ENCODE measurements around the gene MAST2.

Gene MAST2

DNA sequence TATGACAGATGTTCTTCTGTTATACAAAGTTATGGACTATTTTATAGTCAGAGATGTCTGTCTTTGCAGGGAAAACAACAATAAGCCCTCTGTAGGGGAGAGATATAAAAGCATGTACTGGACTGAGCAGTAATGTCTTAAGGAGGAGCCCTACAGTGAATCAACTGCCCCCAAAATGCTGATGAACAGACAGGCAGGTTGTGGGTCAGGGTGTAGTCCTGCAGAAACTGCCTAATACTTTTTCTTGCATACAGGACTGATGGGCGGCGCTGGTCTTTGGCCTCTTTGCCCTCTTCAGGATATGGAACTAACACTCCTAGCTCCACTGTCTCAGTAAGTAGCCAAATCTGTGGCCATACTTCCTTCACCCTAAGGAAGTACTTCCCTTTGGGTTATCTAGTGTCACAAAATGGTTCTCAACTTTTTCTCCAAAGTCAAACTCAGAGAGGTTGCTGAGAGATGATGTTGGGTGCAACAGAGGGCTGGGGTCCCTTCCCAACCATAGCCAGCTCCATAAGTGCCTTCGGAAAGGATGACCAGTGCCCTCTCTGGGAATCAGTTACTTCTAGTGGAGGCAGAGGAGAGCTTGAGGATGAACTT, 199.2 kb downstream of the MAST2 start:
- Histone ChIP-seq H3K79me2 (ENCODE audit: insufficient read depth, low read depth) (no peaks in the 10 kb centered on the region), H2AFZ (ENCODE audit: low read depth) (no peak overlapping the region), H3K27ac (no peak overlapping the region), H3K4me3 (IDR thresholded peaks at IDR 0.05; ENCODE audit: insufficient read depth, low read depth, low read length) (no peak overlapping the region), H3K36me3 (ENCODE audit: insufficient read depth) (no peaks in the 10 kb centered on the region), H3K4me2 (no peak overlapping the region), H4K20me1 (ENCODE audit: insufficient read depth) (no peaks in the 10 kb centered on the region), H3K9ac (no peak overlapping the region), H3K27me3 (ENCODE audit: insufficient read depth, low read depth) (no peaks in the 10 kb centered on the region), H3K4me1 (ENCODE audit: low read depth, poor library complexity, severe bottlenecking) (no peaks in the 10 kb centered on the region)
- TF ChIP-seq, protein P1, sequence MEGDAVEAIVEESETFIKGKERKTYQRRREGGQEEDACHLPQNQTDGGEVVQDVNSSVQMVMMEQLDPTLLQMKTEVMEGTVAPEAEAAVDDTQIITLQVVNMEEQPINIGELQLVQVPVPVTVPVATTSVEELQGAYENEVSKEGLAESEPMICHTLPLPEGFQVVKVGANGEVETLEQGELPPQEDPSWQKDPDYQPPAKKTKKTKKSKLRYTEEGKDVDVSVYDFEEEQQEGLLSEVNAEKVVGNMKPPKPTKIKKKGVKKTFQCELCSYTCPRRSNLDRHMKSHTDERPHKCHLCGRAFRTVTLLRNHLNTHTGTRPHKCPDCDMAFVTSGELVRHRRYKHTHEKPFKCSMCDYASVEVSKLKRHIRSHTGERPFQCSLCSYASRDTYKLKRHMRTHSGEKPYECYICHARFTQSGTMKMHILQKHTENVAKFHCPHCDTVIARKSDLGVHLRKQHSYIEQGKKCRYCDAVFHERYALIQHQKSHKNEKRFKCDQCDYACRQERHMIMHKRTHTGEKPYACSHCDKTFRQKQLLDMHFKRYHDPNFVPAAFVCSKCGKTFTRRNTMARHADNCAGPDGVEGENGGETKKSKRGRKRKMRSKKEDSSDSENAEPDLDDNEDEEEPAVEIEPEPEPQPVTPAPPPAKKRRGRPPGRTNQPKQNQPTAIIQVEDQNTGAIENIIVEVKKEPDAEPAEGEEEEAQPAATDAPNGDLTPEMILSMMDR (conservative IDR thresholded peaks at IDR 0.05; ENCODE audit: low read depth, low read length), result no peak

DNA sequence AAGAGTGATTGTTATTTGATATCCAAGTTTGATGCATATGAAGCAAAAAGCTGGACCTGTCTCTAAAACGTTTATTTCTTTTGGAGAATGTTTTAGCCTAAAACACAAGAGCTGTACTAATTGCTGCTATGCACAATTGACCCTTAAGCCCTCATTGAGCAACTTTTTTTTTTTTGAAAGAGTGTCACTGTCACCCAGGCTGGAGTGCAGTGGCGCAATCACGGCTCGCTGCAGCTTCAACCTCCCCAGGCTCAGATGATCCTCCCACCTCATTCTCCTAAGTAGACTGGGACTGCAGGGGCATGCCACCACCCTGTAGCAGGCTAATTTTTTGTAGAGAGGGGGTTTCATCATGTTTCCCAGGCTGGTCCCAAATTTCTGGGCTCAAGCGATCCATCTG, 199.9 kb downstream of the MAST2 start:
- no peak overlapping the region for H3K4me2 ChIP-seq
- TF ChIP-seq, protein P1 (conservative IDR thresholded peaks at IDR 0.05; ENCODE audit: low read depth, low read length), result no peak
- no peak overlapping the region for H3K27ac ChIP-seq
- H3K36me3 ChIP-seq (ENCODE audit: insufficient read depth), result 0 out of 2 replicates have a peak, but pooled peaks cover 4% of the 10 kb centered on the region
- no peaks in the 10 kb centered on the region for H3K27me3 ChIP-seq (ENCODE audit: insufficient read depth, low read depth)
- no peak overlapping the region for H2AFZ ChIP-seq (ENCODE audit: low read depth)
- H3K4me1 ChIP-seq (ENCODE audit: low read depth, poor library complexity, severe bottlenecking), result no peaks in the 10 kb centered on the region
- no peak overlapping the region for H3K4me3 ChIP-seq (IDR thresholded peaks at IDR 0.05; ENCODE audit: insufficient read depth, low read depth, low read length)
- no peak overlapping the region for H3K9ac ChIP-seq
- no peaks in the 10 kb centered on the region for H4K20me1 ChIP-seq (ENCODE audit: insufficient read depth)
- H3K79me2 ChIP-seq (ENCODE audit: insufficient read depth, low read depth), result no peaks in the 10 kb centered on the region

DNA sequence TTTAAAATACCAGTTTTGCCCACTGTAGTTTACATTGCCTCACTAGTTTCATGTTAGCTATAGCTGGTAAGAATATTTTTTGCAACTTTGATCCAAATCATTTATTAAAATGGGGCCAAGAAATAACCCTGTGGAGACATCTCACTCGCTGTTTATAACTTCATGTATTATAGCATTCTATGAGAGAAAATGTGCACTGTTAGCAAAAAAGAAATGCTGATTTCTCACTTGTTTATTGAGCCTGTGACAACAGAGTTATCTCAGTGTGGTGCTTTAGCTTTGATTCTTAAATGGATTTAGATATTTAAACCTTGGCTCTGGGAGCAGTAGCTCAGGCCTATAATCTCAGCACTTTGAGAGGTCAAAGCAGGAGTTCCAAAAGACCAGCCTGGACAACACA, 201.1 kb downstream of the MAST2 start:
- Histone ChIP-seq H3K4me1 (ENCODE audit: low read depth, poor library complexity, severe bottlenecking) (no peaks in the 10 kb centered on the region), H2AFZ (ENCODE audit: low read depth) (no peak overlapping the region), H3K27ac (no peak overlapping the region), H3K9ac (no peak overlapping the region), H4K20me1 (ENCODE audit: insufficient read depth) (no peaks in the 10 kb centered on the region), H3K36me3 (ENCODE audit: insufficient read depth) (0 out of 2 replicates have a peak, but pooled peaks cover 4% of the 10 kb centered on the region), H3K79me2 (ENCODE audit: insufficient read depth, low read depth) (no peaks in the 10 kb centered on the region), H3K4me3 (IDR thresholded peaks at IDR 0.05; ENCODE audit: insufficient read depth, low read depth, low read length) (no peak overlapping the region), H3K4me2 (no peak overlapping the region), H3K27me3 (ENCODE audit: insufficient read depth, low read depth) (no peaks in the 10 kb centered on the region)
- TF ChIP-seq, protein P1 (conservative IDR thresholded peaks at IDR 0.05; ENCODE audit: low read depth, low read length), result no peak

DNA sequence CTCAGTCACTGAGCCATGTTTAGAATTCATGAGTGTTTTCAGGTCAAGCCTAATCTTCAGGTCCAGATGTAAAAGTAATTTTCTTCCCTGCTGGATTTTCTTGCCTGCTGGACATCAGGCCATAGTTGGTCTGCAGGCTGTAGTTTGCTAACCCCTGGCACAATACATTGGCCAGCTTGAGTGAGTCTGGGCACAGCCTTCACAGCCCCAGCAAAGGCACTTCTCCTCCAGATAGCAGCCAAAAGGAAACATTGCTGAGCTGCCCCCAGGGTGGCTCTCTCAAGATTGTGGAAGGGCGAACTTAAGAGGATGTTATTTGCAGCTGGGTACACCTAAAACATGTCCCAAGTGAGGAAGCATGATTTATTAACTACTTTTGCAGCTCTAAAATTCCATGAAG, 202.2 kb downstream of the MAST2 start:
- Histone ChIP-seq H3K9ac (no peak overlapping the region), H3K4me2 (no peak overlapping the region), H2AFZ (ENCODE audit: low read depth) (no peak overlapping the region), H3K4me3 (IDR thresholded peaks at IDR 0.05; ENCODE audit: insufficient read depth, low read depth, low read length) (no peak overlapping the region), H3K36me3 (ENCODE audit: insufficient read depth) (0 out of 2 replicates have a peak, but pooled peaks cover 4% of the 10 kb centered on the region), H3K27ac (no peak overlapping the region), H3K4me1 (ENCODE audit: low read depth, poor library complexity, severe bottlenecking) (no peaks in the 10 kb centered on the region), H3K79me2 (ENCODE audit: insufficient read depth, low read depth) (no peaks in the 10 kb centered on the region), H3K27me3 (ENCODE audit: insufficient read depth, low read depth) (no peaks in the 10 kb centered on the region), H4K20me1 (ENCODE audit: insufficient read depth) (no peaks in the 10 kb centered on the region)
- TF ChIP-seq, protein P1 (conservative IDR thresholded peaks at IDR 0.05; ENCODE audit: low read depth, low read length), result no peak
